Stimulated activated naive CD8-positive, alpha-beta T cell treated with anti-CD3 and anti-CD28 coated beads, Interleukin-15, Interleukin-2, amounts not matched to agents 100 U/mL and 50 U/mL, for 24 hours (primary cell): Measurements from ENCODE around the gene CSRP1.
"Not testable (repeated sequence)": the region's sequence is repeated elsewhere in the genome, so short reads cannot be mapped to it uniquely, and the experiment has no call there.

ENCODE experiments used
- ATAC-seq: fragments of 150-1000 bp; cut with Tn5 transposase; one replicate; pipeline ENCODE4 v1.10.0; 2021
- DNase-seq: peaks from one replicate; pipeline ENCODE4 v3.0.0; 2021

The CSRP1 gene

GRCh38 chr1:201537891-201538611 lies 31.1 kb upstream of the CSRP1 start:
- DNase-seq (no peak), ATAC-seq (no peak)

- DNase-seq = no peak
- ATAC-seq = no peak
Measured at GRCh38 chr1:201537467-201537866, 30.5 kb upstream of the CSRP1 start.

- ATAC-seq = no peak
- no peak for DNase-seq
Measured at GRCh38 chr1:201537028-201537427, 30.1 kb upstream of the CSRP1 start.

GRCh38 chr1:201536558-201536957 lies 29.6 kb upstream of the CSRP1 start:
- DNase-seq (no peak), ATAC-seq (no peak)

GRCh38 chr1:201535919-201536245 lies 29.0 kb upstream of the CSRP1 start:
- no peak for ATAC-seq
- DNase-seq = no peak

GRCh38 chr1:201535046-201535918 lies 28.4 kb upstream of the CSRP1 start:
- DNase-seq (no peak), ATAC-seq (no peak)

GRCh38 chr1:201533836-201534235 lies 26.9 kb upstream of the CSRP1 start:
- DNase-seq = no peak

GRCh38 chr1:201531551-201532425 lies 24.9 kb upstream of the CSRP1 start:
- no peak for DNase-seq
- no peak for ATAC-seq

More at GRCh38 chr1:201533836-201534235, 26.9 kb upstream of the CSRP1 start:
- no peak for ATAC-seq

GRCh38 chr1:201530741-201531531 lies 24.0 kb upstream of the CSRP1 start:
- peak; percentile 72 for DNase-seq
- peak; percentile 80 for ATAC-seq

- DNase-seq (no peak), ATAC-seq (no peak)
Measured at GRCh38 chr1:201528631-201529252, 21.8 kb upstream of the CSRP1 start.

- DNase-seq = no peak
- no peak for ATAC-seq
Measured at GRCh38 chr1:201527879-201528278, 21.0 kb upstream of the CSRP1 start.

GRCh38 chr1:201525193-201525778 lies 18.4 kb upstream of the CSRP1 start:
- ATAC-seq (no peak), DNase-seq (no peak)

- DNase-seq, ATAC-seq: not testable (repeated sequence)
Measured at GRCh38 chr1:201520046-201520575, 13.2 kb upstream of the CSRP1 start.

GRCh38 chr1:201518071-201518470 lies 11.1 kb upstream of the CSRP1 start:
- DNase-seq = no peak
- no peak for ATAC-seq

GRCh38 chr1:201517631-201518030 lies 10.7 kb upstream of the CSRP1 start:
- ATAC-seq = no peak
- no peak for DNase-seq

GRCh38 chr1:201516511-201517127 lies 9.7 kb upstream of the CSRP1 start:
- DNase-seq (no peak), ATAC-seq (no peak)

- ATAC-seq (peak; percentile 83), DNase-seq (no peak)
Measured at GRCh38 chr1:201515895-201516294, 9.0 kb upstream of the CSRP1 start.

- no peak for DNase-seq
Measured at GRCh38 chr1:201515062-201515750, 8.3 kb upstream of the CSRP1 start.

GRCh38 chr1:201514466-201514865 lies 7.5 kb upstream of the CSRP1 start:
- ATAC-seq = no peak
- DNase-seq = no peak

More at GRCh38 chr1:201515062-201515750, 8.3 kb upstream of the CSRP1 start:
- no peak for ATAC-seq
